ENCODE measurements around the gene BAK1.
"Not testable (repeated sequence)": the region's sequence is repeated elsewhere in the genome, so short reads cannot be mapped to it uniquely, and the experiment has no call there.

The BAK1 gene

DNA sequence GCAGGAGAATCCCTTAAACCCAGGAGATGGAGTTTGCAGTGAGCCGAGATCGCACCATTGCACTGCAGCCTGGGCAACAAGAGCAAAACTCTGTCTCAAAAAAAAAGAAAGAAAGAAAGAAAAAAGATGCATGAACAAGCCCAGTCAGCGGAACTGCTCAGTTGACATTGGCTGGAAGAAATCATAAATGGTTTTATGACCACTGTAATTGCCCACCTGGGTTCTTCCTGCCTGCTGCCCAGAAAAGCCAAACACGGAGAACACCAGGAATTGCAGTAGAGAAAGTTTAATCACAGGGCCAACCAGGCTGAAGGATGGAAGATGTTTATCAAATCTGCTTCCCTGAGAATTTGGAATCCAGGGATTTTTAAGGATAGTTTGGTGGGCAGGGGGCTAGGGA, 22.7 kb downstream of the BAK1 start:
- in situ Hi-C loops (cut with MboI; ENCODE audit: low pct_unique_long_range_greater_than_20kb, low sequenced_read_pairs, unreplicated experiment) = no loop called here
- TF ChIP-seq CTCF (IDR thresholded peaks at IDR 0.05; ENCODE audit: extremely low read depth, insufficient read depth, missing control alignments) = no peak
- DNase-seq (ENCODE audit: low spot score) = no peak

DNA sequence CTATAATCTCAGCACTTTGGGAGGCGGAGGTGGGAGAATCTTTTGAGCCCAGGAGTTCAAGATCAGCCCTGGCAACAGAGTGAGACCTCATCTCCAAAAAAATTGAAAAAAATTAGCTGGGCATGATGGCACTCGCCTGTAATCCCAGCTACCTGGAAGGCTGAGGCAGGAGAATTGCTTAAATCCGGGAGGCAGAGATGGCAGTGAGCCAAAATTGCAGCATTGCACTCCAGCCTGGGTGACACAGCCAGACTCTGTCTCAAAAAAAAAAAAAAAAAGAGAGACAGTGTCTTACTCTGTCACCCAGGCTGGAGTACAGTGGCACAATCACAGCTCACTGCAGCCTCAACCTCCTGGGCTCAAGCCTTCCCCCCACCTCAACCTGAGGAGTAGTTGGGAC, 27.2 kb downstream of the BAK1 start:
- in situ Hi-C loops (cut with MboI; ENCODE audit: low pct_unique_long_range_greater_than_20kb, low sequenced_read_pairs, unreplicated experiment); DNase-seq (ENCODE audit: low spot score): not testable (repeated sequence)

DNA sequence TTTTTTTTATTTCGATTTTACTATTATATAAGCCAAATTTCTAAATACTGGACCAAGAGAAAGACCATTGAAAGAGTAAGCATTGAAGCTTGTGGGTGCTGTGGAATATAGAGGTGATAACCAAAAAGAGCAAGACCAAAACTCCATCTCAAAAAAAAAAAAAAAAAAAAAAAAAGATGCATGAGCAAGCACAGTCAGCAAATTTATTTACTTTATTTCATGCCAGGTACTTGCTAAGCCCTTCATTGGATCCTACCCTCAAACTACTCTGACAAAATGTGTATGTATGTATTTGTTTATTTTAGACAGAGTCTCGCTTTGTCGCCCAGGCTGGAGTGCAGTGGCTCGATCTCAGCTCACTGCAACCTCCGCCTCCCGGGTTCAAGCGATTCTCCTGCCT, 27.8 kb downstream of the BAK1 start:
- in situ Hi-C loops (cut with MboI; ENCODE audit: low pct_unique_long_range_greater_than_20kb, low sequenced_read_pairs, unreplicated experiment) = no loop called here
- no peak for TF ChIP-seq CTCF (IDR thresholded peaks at IDR 0.05; ENCODE audit: extremely low read depth, insufficient read depth, missing control alignments)

GRCh38 chr6:33551538-33551937, 28.5 kb downstream of the BAK1 start:
- no peak for DNase-seq (ENCODE audit: low spot score)
- in situ Hi-C loops (cut with MboI; ENCODE audit: low pct_unique_long_range_greater_than_20kb, low sequenced_read_pairs, unreplicated experiment) = no loop called here
- TF ChIP-seq CTCF (IDR thresholded peaks at IDR 0.05; ENCODE audit: extremely low read depth, insufficient read depth, missing control alignments) = no peak

More for the DNA sequence above, 27.8 kb downstream of the BAK1 start:
- no peak for DNase-seq (ENCODE audit: low spot score)

GRCh38 chr6:33549896-33550295, 30.2 kb downstream of the BAK1 start:
- DNase-seq (ENCODE audit: low spot score) = no peak
- in situ Hi-C loops (cut with MboI; ENCODE audit: low pct_unique_long_range_greater_than_20kb, low sequenced_read_pairs, unreplicated experiment) = no loop called here
- no peak for TF ChIP-seq CTCF (IDR thresholded peaks at IDR 0.05; ENCODE audit: extremely low read depth, insufficient read depth, missing control alignments)

- no peak for TF ChIP-seq CTCF (IDR thresholded peaks at IDR 0.05; ENCODE audit: extremely low read depth, insufficient read depth, missing control alignments)
- in situ Hi-C loops (cut with MboI; ENCODE audit: low pct_unique_long_range_greater_than_20kb, low sequenced_read_pairs, unreplicated experiment) = no loop called here
- no peak for DNase-seq (ENCODE audit: low spot score)
Observed at GRCh38 chr6:33549196-33549595, 30.9 kb downstream of the BAK1 start.

GRCh38 chr6:33547499-33547898, 32.6 kb downstream of the BAK1 start:
- in situ Hi-C loops (cut with MboI; ENCODE audit: low pct_unique_long_range_greater_than_20kb, low sequenced_read_pairs, unreplicated experiment) = no loop called here
- TF ChIP-seq CTCF (IDR thresholded peaks at IDR 0.05; ENCODE audit: extremely low read depth, insufficient read depth, missing control alignments) = no peak
- no peak for DNase-seq (ENCODE audit: low spot score)
